Measurements from ENCODE around the gene ADAMTS7. TPM values are rescaled to one million over a fixed set of nuclear protein-coding genes. Genes with fewer than 3 reads are reported as not detected.

The ADAMTS7 gene
- total RNA-seq, 1 experiment from 2014 or later: 12.0 TPM

DNA sequence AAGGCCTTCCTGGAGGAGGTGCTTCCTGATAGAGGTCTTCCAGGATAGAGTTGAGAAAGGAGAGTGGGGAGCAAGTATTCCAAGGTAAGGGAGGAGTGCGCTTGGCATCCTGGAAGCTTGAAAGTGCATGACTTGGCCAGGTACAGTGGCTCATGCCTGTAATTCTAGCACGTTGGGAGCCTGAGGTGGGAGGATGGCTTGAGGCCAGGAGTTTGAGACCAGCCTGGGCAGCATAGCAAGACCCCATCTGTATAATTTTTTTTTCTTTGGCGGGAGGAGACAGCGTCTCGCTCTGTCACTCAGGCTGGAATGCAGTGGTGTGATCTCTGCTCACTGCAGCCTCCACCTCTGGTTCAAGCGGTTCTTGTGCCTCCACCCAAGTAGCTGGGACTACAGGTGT lies 42.2 kb upstream of the ADAMTS7 start:
- Histone ChIP-seq H3K4me2 (ENCODE audit: low read length) (no peak overlapping the region), H2AFZ (ENCODE audit: low read depth, low read length, poor library complexity, severe bottlenecking) (no peak overlapping the region), H4K20me1 (ENCODE audit: insufficient read depth) (no peaks in the 10 kb centered on the region), H3K36me3 (ENCODE audit: control insufficient read depth in 1 of 2, insufficient read depth in 2 of 2, low read length in 2 of 2) (no peaks in the 10 kb centered on the region), H3K4me3 (replicated peaks in 1 of 2; ENCODE audit: low read depth in 1 of 2, low read length in 2 of 2) (no peak overlapping the region), H3K9me2 (ENCODE audit: insufficient read depth) (no peaks in the 10 kb centered on the region), H3K9ac (ENCODE audit: low read length) (no peak overlapping the region), H3K27ac (ENCODE audit: low read depth, low read length) (no peak overlapping the region), H3K27me3 (ENCODE audit: insufficient read depth, low read length) (no peaks in the 10 kb centered on the region), H3K9me3 (ENCODE audit: control insufficient read depth in 1 of 2, insufficient read depth in 1 of 2, low read depth in 1 of 2, low read length in 2 of 2) (no peaks in the 10 kb centered on the region), H3K79me2 (ENCODE audit: insufficient read depth, low read length) (no peaks in the 10 kb centered on the region), H3K4me1 (ENCODE audit: control insufficient read depth in 1 of 2, insufficient read depth in 2 of 2, low read length in 2 of 2) (0 out of 4 replicates have a peak, but pooled peaks cover 0 to 3% of the 10 kb centered on the region in 2 experiments)
- no TSS peak for BruUV-seq (replicated peaks)
- RAD21 ChIA-PET (ENCODE audit: low non-redundant PET in 1 of 2, low total read pairs in 2 of 2, uncharacterized antibody in 2 of 2, unreplicated experiment in 2 of 2): no interaction called here
- intact Hi-C loops (cut with micrococcal nuclease): no loop called here
- no peak for TF ChIP-seq EZH2phosphoT487 (IDR thresholded peaks at IDR 0.05; ENCODE audit: borderline replicate concordance)
- no peak for TF ChIP-seq EZH2 (IDR thresholded peaks at IDR 0.05)
- no peak for TF ChIP-seq ELF1 (IDR thresholded peaks at IDR 0.05; ENCODE audit: borderline replicate concordance, low read depth)
- TF ChIP-seq RAD21 (IDR thresholded peaks at IDR 0.05; ENCODE audit: low read depth): no peak
- no peak for TF ChIP-seq SP1 (IDR thresholded peaks at IDR 0.05; ENCODE audit: low read depth)
- TF ChIP-seq EGR1 (IDR thresholded peaks at IDR 0.05; ENCODE audit: low read depth): no peak
- no peak for TF ChIP-seq ZNF274 (IDR thresholded peaks at IDR 0.05; ENCODE audit: low read depth, low read length)
- TF ChIP-seq, protein P1, sequence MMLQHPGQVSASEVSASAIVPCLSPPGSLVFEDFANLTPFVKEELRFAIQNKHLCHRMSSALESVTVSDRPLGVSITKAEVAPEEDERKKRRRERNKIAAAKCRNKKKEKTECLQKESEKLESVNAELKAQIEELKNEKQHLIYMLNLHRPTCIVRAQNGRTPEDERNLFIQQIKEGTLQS (IDR thresholded peaks at IDR 0.05): no peak
- TF ChIP-seq JUND (IDR thresholded peaks at IDR 0.05): no peak
- TF ChIP-seq, protein P2, sequence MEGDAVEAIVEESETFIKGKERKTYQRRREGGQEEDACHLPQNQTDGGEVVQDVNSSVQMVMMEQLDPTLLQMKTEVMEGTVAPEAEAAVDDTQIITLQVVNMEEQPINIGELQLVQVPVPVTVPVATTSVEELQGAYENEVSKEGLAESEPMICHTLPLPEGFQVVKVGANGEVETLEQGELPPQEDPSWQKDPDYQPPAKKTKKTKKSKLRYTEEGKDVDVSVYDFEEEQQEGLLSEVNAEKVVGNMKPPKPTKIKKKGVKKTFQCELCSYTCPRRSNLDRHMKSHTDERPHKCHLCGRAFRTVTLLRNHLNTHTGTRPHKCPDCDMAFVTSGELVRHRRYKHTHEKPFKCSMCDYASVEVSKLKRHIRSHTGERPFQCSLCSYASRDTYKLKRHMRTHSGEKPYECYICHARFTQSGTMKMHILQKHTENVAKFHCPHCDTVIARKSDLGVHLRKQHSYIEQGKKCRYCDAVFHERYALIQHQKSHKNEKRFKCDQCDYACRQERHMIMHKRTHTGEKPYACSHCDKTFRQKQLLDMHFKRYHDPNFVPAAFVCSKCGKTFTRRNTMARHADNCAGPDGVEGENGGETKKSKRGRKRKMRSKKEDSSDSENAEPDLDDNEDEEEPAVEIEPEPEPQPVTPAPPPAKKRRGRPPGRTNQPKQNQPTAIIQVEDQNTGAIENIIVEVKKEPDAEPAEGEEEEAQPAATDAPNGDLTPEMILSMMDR (IDR thresholded peaks at IDR 0.05 in 2 of 3, conservative IDR thresholded peaks at IDR 0.05 in 1 of 3; ENCODE audit: borderline replicate concordance in 1 of 3, insufficient read depth in 1 of 3, low read depth in 2 of 3, low read length in 2 of 3): no peak
- no peak for TF ChIP-seq SRF (IDR thresholded peaks at IDR 0.05; ENCODE audit: low read depth)
- no peak for TF ChIP-seq FOSL1 (IDR thresholded peaks at IDR 0.05; ENCODE audit: low read depth)
- TF ChIP-seq POLR2AphosphoS5 (IDR thresholded peaks at IDR 0.05; ENCODE audit: low read depth, low read length): no peak
- TF ChIP-seq YY1 (IDR thresholded peaks at IDR 0.05; ENCODE audit: extremely low read depth, insufficient replicate concordance, low read depth, low read length): no peak
- no peak for TF ChIP-seq TCF7L2 (IDR thresholded peaks at IDR 0.05; ENCODE audit: borderline replicate concordance, extremely low read depth, insufficient read depth, insufficient read length)
- TF ChIP-seq, protein P3, sequence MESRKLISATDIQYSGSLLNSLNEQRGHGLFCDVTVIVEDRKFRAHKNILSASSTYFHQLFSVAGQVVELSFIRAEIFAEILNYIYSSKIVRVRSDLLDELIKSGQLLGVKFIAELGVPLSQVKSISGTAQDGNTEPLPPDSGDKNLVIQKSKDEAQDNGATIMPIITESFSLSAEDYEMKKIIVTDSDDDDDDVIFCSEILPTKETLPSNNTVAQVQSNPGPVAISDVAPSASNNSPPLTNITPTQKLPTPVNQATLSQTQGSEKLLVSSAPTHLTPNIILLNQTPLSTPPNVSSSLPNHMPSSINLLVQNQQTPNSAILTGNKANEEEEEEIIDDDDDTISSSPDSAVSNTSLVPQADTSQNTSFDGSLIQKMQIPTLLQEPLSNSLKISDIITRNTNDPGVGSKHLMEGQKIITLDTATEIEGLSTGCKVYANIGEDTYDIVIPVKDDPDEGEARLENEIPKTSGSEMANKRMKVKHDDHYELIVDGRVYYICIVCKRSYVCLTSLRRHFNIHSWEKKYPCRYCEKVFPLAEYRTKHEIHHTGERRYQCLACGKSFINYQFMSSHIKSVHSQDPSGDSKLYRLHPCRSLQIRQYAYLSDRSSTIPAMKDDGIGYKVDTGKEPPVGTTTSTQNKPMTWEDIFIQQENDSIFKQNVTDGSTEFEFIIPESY (IDR thresholded peaks at IDR 0.05; ENCODE audit: extremely low read depth, insufficient replicate concordance, low read length): no peak
- TF ChIP-seq, protein P4, sequence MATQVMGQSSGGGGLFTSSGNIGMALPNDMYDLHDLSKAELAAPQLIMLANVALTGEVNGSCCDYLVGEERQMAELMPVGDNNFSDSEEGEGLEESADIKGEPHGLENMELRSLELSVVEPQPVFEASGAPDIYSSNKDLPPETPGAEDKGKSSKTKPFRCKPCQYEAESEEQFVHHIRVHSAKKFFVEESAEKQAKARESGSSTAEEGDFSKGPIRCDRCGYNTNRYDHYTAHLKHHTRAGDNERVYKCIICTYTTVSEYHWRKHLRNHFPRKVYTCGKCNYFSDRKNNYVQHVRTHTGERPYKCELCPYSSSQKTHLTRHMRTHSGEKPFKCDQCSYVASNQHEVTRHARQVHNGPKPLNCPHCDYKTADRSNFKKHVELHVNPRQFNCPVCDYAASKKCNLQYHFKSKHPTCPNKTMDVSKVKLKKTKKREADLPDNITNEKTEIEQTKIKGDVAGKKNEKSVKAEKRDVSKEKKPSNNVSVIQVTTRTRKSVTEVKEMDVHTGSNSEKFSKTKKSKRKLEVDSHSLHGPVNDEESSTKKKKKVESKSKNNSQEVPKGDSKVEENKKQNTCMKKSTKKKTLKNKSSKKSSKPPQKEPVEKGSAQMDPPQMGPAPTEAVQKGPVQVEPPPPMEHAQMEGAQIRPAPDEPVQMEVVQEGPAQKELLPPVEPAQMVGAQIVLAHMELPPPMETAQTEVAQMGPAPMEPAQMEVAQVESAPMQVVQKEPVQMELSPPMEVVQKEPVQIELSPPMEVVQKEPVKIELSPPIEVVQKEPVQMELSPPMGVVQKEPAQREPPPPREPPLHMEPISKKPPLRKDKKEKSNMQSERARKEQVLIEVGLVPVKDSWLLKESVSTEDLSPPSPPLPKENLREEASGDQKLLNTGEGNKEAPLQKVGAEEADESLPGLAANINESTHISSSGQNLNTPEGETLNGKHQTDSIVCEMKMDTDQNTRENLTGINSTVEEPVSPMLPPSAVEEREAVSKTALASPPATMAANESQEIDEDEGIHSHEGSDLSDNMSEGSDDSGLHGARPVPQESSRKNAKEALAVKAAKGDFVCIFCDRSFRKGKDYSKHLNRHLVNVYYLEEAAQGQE (IDR thresholded peaks at IDR 0.05; ENCODE audit: low read depth): no peak
- no peak for TF ChIP-seq CEBPB (IDR thresholded peaks at IDR 0.05; ENCODE audit: low read depth)
- POLR2A ChIA-PET: no interaction called here
- CTCF ChIA-PET: no interaction called here
- ATAC-seq (no peak), DNase-seq (ENCODE audit: low read depth, low spot score) (no peak)

Data from HCT116 (cell line).